NCI-H446 (cell line): Measurements from ENCODE around the gene REPS1.

Source experiments
- DNase-seq, 2 experiments: peaks; one replicate each; lab custom pipeline; 2025; lab: John Stamatoyannopoulos, UW

The REPS1 gene

GRCh38 chr6:138926579-138926978, 61.5 kb downstream of the REPS1 start:
- DNase-seq = no peak

GRCh38 chr6:138925806-138926205, 62.2 kb downstream of the REPS1 start:
- no peak for DNase-seq

GRCh38 chr6:138923561-138923960, 64.5 kb downstream of the REPS1 start:
- DNase-seq = no peak

GRCh38 chr6:138920906-138921305, 67.1 kb downstream of the REPS1 start:
- DNase-seq = no peak

GRCh38 chr6:138914701-138915100, 73.4 kb downstream of the REPS1 start:
- DNase-seq = no peak

GRCh38 chr6:138912308-138912707, 75.7 kb downstream of the REPS1 start:
- DNase-seq = no peak

DNA sequence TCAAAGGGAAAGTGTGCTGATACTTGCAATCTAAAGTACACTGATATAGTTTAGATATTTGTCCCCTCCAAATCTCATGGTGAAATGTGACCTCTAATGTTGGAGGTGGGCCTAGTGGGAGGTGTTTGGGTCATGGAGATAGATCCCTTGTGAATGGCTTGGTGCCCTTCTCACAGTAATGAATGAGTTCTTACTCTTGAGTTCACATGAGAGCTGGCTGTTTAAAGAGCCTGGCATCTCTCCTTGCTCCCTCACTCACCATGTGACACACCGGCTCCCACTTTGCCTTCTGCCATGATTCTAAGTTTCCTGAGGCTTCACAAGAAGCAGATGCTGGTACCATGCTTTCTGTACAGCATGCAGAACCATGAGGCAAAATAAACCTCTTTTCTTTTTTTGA, 78.1 kb downstream of the REPS1 start:
- DNase-seq = no peak

- DNase-seq = no peak
These were observed 78.5 kb downstream of the REPS1 start for GRCh38 chr6:138909511-138909910.

GRCh38 chr6:138907167-138907566, 80.9 kb downstream of the REPS1 start:
- no peak for DNase-seq

DNA sequence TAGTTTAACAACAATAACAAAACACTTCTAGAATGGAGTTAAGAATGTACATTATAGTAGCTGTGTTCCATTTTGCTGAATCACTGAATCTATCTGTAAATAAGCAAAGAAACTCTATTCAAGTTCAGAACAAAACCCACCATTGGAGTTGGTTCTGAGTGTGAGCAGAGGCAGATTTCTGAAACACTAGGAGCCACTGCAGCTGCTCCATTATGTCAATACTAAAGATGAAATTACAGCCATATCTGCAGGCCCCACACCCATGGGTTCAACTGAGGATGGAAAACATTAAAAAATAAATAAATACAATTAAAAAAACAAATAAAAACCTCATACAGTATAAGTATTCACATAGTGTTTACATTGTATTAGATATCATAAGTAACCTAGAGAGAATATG, 91.0 kb downstream of the REPS1 start:
- DNase-seq = no peak

GRCh38 chr6:138896104-138896756, 91.8 kb downstream of the REPS1 start:
- DNase-seq = no peak

DNA sequence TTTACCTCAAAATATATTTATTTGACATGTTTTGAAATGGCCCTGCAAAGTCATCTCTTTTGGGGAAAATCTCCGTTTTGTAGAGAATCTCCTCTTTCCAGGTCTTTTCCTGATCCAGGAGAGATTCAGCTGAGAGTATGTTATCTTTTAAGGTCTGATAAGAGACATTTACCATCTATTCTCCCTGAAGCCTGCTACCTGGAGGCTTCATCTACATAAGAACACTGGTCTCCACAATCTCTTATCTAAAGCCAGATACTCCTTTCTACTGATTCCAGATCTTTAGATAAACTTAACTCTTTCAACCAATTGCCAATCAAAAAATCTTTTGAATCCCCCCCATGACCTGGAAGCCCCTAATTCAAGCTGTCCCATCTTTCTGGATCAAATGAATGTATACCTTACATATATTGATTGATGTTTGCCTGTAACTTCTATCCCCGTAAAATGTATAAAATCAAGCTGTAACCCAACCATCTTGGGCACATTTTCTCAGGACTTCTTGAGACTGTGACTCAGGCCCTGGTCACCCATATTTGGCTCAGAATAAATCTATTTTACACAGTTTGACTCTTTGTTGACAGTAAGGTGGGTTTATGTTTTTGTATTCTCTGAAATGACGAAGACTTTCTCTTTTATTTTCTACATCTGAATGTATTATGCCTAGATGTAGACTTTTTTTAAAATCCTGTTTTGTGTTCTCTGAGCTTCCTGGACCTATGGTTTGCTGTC, 96.6 kb downstream of the REPS1 start:
- no peak for DNase-seq

DNA sequence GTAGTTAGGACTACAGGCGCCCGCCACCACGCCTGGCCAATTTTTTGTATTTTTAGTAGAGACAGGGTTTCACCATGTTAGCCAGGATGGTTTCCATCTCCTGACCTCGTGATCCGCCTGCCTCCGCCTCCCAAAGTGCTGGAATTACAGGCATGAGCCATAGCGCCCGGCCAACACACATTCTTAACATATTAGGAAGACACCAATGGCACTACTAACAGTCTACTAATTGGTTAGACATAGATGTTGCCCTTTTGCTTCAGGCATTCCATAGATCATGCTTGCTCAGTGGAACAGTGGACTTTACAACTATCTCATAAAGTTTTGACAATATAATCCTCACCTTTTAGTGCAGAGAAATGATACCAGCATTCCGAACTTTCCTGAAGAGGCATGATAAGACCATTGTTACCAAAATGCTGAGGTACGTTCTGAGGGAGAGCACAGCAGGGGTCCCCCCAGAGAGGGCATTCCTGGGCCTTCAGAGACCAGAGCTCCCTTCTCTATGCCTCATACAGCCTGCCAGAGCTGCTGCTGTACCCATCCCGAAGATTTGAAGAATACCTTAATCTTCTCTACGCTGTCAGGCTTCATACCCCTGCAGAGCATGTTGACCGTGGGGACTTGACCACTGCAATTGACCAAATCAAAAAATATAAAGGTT, 102.8 kb downstream of the REPS1 start:
- DNase-seq = no peak

- no peak for DNase-seq
These were observed 105.6 kb downstream of the REPS1 start for GRCh38 chr6:138882369-138883017.

DNA sequence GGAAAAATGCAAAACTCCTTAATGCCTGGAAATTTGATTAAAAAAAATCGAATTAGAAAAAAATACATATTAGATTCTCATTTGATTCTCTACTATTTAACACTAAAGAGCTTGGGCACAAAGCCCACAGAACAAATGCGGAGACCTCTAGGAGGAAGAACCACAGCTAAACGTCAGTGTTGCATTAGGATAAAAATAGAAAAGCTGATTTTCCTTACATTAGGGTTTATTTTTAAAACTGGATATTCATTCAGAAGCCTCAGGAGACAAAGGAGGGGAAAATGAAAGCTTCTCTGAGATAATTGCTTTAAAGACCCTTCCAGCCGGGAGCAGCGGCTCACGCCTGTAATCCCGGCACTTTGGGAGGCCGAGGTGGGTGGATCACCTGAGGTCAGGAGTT, 114.9 kb downstream of the REPS1 start:
- DNase-seq = no peak

- DNase-seq = peak; percentile 22 to 48
These were observed 118.7 kb downstream of the REPS1 start for GRCh38 chr6:138869398-138869797.

DNA sequence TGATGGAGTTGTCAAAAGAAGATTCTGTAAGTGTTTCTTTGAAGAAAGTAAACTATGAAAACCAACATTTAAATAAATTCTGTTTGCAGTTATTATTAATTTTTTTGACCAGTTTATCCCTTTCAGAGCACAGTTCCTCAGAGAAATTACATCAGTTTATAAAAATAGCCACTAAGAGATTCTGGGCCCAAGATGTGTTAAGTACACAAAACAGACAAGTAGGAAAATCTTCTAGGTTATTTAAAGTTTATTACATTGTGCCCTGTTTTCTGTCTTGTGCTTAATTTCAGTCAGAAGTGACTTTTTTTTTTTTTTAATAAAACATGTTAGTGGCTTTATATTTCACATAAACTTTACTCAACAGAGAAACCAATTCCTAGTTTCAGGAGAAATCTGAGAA, 119.9 kb downstream of the REPS1 start:
- DNase-seq = no peak

DNA sequence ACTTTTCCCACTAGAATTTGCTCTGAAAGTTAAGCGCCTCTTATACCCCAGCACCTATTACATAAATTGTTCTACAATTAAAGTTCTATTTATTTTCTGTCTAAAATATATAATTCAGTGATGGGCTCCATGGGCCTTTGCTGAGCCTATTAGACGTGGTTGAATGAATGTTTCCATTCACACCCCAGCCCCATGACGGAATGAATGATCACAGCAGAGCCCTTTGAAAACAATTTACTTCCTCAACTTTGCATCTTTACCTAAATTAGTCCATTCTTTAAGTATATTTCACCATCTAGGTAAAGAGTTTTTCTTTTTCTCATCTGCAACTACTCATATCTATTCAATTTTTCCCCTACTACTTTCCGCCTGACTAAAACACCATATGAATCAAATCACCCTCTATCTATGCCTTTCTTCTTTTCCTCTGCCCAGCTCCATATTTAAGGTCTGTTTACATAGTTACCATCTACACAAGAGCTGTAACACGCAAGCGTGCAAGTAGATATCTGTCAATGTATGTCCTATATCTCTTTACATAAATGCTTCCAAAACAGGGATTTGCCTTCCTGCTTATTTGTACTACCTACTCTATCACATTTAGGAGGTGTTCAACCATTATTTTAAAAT, 122.5 kb downstream of the REPS1 start:
- DNase-seq = no peak

- DNase-seq = no peak
These were observed 123.6 kb downstream of the REPS1 start for GRCh38 chr6:138864343-138864890.

DNA sequence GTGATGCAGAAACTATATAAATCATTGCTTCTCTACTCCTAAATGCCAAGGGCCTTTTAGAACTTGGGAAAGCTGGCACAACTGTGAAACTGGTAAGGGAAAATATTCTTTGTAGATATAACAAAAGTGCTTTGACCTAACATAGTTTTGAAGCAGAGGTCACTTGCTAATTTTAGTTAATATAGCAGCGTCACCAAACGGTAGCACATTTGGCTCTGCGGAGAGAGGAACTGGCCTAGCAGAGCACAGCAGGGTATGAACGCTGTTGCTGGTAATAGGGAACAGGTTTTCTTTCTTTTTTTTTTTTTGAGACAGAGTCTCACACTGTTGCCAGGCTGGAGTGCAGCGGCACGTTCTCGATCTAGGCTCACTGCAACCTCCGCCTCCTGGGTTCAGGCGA, 124.7 kb downstream of the REPS1 start:
- no peak for DNase-seq

- no peak for DNase-seq
These were observed 125.6 kb downstream of the REPS1 start for GRCh38 chr6:138862456-138862855.

DNA sequence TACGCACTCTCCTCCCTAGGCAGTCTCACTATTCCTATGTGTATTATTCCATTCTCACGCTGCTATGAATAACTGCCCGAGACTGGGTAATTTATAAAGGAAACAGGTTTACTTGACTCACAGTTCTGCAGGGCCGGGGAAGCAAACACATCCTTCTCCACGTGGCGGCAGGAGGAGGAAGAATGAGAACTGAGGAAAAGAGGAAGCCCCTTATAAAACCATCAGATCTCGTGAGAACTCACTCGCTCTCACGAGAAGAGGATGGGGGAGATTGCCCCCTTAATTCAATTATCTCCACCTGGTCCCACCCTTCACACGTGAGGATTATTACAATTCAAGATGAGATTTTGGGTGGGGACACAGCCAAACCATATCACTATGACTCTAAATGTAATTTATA, 130.3 kb downstream of the REPS1 start:
- DNase-seq = no peak
